Kidney tubule cell (primary cell): ENCODE measurements around the gene RDH5.

ENCODE experiments used
- DNase-seq: peaks from one replicate; pipeline ENCODE4 v3.0.0-alpha.2; 2018; ENCODE audit warnings: low spot score

RDH5 gene

DNA sequence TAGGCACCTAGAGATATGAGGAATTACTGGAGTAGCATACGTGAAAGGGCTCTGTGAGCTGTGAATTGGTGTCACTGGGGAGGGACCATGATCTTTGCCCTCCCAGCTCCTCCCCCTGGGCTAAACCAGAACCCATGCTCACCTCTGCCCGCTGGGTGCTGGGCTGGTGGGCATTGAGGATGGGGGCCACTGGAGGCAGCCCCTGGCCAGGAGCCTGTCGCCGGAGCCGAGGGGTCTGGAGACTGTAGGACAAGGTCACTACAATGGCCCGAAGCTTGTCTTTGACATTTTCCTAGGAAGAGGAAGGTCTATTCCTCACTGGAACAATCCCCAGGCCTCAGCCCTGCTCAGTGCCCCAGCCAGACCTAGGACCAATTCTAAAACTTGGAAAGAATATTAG, 24.1 kb upstream of the RDH5 start:
- DNase-seq: no peak

GRCh38 chr12:55696796-55697462, 23.3 kb upstream of the RDH5 start:
- DNase-seq: no peak

GRCh38 chr12:55697686-55698085, 22.5 kb upstream of the RDH5 start:
- no peak for DNase-seq

- no peak for DNase-seq
Observed at GRCh38 chr12:55698241-55698955, 21.8 kb upstream of the RDH5 start.

GRCh38 chr12:55698965-55699364, 21.2 kb upstream of the RDH5 start:
- DNase-seq: no peak

DNA sequence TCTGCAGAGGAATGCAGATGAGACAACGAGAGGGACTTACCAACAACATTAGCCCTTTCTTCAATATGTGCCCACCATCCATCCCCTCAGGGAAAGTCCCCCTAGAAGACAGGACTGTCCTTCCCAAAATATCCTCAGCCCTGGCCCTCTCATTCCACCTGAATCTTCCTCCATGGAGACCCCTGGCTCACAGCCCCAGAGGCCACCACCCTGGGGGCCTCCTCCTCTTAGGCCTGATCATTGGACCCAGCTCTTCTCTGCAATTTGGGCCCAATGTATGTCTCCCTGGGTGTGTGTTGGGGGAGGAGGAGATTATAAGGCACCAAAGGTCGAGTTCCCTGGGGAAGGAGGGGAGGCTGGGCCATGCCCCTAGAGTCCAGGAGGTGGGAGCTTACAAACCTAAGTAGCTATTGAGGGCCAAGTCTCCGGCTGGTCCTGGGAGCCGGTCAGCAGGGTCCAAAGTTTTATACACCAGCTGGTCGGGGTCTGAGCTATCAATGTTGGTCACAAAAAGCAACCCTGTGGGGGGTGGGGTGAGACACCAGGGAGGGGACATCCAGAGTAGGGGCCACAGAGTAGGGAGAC, 20.6 kb upstream of the RDH5 start:
- DNase-seq: no peak

GRCh38 chr12:55700255-55701018, 19.8 kb upstream of the RDH5 start:
- DNase-seq: no peak

- DNase-seq: no peak
Observed at GRCh38 chr12:55702861-55703260, 17.3 kb upstream of the RDH5 start.

GRCh38 chr12:55703288-55703687, 16.9 kb upstream of the RDH5 start:
- DNase-seq: no peak

DNA sequence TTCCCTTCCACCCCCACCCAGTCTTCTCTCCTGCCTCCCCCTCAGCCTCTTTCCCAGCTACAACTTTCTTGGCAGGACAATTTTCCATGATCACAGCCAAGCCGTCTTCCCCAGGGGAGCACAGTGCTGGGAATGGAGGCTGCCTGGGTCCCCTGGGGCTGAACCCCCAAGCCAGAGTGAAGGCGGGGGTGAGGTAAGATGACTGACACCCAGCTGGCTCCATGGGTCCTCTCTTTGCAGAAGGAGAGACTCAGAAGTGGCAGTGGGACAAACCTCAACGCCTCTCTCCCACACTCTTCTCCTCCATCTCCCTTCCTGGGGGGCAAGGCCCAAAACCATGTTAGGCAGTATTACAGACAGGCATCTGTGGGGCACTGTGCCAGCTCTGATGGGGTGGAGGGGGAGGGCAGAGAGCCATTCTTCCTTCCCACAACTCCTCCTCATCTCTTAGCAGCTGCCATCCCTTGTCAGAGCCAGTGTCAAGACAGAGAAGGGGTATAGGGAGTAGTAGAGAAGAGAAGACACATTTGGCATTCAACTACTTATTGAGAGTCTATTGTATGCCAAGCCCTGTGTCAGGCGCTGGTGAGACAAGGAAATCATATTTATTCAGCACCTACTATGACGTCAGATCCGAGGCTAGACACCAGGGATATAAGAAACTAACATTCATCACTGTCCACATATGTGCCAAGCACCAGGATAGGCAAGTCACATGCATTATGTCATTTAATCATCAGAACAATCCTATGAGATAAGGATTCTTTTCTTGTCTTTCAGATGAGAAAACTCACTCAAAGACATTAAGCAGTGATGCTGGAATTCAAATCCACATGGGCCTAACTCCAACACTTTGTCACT, 16.1 kb upstream of the RDH5 start:
- no peak for DNase-seq

DNA sequence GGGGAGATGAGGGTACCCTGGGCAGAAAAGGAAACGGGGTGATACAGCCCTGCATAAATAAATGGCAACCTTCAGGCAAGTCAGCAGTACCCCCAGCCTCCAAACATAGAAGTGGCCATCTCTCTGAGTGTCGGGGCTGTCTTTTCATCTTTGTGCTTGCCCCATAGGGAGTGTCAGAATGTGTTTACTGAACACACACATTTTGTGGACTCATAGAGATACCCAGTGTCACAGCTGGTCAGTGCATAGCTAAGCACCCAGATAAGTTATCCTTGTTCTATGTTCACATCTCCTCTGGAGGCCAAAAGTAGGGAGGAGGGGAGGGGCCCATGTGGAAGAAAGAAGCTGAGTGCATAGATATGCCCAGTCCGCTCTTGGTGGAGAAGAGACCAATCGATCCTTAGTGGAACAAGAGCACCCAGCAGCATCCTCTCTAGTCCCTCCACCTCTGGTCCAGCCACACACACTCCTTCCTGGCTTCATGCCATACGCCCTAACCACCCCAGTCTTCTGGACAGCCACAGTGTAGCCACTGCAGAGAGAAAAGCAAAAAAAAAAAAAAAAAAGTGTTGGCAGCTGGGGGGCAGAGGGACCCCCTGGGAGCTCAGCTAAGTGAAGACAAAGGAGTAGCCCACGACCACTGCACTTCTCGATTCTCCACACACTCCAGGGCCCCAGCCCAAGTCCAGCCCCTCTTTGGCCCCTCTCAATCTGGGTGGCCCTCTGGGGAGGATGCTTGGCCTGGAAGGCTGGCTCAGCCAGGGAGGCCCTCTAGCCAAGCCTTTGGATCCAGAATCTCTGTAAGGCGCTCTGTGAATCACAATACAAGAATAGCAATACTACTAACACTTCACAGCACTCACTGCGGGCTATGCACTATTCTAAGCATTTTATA, 15.1 kb upstream of the RDH5 start:
- DNase-seq: no peak

- no peak for DNase-seq
Observed at GRCh38 chr12:55705782-55706402, 14.3 kb upstream of the RDH5 start.

DNA sequence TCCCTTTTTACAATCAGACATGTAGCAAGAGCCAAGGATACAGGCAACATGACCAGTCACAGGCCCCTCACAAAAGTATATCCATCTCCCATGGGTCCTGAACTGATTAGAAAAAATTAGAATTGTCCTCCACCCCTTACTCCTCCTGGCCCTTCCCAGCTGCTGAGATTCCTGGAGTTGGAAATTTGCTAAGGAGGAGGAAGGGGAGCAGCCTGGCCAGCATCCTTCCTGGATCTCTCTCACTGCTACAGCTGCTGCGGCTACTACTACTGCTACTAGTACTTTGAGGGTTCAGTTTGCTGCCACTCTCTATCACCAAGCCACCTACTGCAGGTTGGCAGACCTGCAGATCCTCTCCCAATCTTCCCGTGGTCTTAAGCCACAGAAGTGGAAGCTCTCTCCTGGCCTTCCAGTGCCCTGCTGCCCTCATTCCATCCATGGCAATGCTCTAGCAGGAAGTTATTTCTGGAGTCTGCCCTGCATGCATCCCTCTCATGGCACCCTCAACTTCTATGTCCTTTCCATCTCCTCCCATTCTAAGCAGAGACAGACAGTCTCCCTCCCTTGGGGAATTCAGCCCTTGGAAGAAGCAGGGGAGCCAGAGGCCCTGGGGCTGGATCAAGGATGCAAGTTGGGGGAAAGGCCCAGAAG, 13.5 kb upstream of the RDH5 start:
- no peak for DNase-seq

DNA sequence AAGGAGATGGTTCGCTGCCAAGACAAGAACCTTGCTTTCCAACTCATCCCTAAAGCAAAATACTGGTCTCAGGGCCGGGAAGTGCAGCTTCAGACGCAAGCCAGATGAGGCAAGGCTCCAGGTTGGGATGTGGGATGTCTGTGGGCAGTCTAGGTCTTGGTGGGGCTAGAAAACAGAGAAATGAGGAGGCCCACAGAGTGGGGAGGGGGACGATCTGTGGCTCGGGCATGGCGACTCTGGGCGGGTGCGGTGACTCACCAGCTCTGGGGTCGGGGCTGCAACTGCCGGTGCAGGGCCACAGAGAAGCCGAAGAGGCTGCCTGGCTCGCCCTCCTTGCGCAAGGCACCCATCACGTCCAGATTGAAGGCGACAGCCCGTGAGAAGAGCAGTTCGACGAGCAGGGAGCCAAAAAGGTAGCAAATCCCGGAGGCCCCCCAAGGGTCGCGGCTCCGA, 12.9 kb upstream of the RDH5 start:
- DNase-seq: no peak

DNA sequence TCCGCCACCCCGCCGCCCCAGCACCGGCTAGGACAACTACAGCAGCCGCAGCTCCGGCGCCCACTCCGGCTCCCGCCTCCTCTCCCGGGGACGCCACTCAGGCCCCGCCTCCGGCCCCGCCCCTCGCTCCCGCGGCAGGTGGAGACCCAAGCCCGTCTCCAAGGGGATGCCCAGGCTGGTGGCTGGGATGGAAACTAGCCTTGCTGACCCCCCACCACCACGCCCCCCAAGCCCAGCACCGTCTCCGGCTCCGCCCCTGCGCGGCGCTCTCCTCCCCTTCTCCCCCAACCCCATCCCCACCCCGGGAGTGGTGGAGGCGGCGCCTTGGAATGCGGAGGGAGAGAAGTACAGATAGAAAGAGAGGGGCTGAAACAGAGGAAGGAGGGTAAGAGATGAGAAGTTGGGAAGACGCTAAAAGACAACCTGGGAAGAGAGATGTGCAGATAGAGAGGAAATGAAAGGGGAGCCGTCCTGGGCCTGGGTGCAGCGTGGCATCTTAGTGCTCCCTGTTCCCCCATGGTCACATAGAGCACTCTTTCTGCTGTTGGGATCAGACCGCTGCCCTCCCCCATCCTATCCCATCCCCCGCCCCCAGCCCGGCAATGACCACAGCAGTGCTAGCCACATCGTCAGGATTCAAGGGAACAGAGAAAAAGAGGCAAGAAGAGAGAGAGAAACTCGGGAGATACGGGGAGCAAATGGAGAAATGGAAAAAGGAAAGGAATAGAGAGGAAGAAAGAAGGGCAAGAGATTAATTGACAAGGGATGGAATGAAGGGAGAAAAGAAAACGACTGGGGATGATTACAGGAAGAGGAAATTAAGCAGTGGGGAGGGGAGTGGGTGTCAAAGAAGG, 12.1 kb upstream of the RDH5 start, which contains the start of gene ITGA7:
TSS of gene ITGA7 (minus strand) at position 64 of the 854 bp plus-strand sequence. CDS start 222 bp downstream, outside the sequence.
- DNase-seq: no peak

GRCh38 chr12:55708695-55709233, 11.4 kb upstream of the RDH5 start:
- no peak for DNase-seq

DNA sequence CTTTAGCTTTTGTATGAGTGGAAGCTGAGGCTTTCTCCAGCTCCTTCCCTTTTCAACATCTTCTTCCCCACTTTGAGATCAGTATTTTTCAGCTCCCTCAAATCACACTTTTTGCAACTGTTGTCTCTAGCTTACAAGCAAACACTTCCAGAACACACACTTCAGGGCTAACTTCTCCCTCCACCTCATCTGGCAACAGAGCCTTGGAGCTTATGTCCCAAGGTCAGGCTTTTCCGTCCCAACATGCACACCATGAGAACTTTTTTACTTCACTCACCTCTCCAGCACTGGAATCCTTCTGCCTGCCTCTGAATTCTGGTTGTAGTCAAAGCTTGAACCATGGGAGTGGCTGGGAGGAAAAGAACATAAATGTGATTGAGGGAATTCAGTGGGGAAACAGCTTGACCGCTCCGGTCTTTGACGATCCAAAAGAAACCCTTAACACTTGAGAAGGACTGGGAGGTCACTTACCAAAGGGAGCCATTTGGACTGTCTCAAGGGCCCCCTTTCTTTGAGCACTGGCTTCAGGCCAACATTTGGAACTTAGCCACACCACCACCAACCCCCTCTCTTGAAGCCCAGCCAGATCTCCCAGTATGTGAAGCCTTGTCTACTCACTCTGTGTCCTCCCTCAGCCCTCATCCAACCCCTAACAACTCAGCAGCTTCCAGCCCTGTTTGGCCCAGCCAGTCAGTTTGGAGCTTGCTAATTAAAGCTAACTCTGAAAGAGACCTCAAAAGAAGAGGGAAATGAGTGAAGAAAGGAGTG, 8.2 kb upstream of the RDH5 start:
- DNase-seq: no peak
